Vagina (tissue), 2 donors: Measurements from ENCODE around the gene SHFL. TPM values are rescaled to one million over a fixed set of nuclear protein-coding genes. Genes with fewer than 3 reads are reported as not detected.
A peak's percentile ranks its signal among the peaks of the same experiment; 100 is the strongest.

Experiments
- DNase-seq, 2 donors: peaks; one replicate each; pipeline ENCODE4 v3.0.0-alpha.2; 2017; ENCODE audit errors: extremely low spot score in 2 of 2
- H3K27ac ChIP-seq: fragments of 200-600 bp; sonication (generic); one replicate; pipeline ENCODE4 v1.5.1; 2019
- H3K27me3 ChIP-seq: fragments of 200-600 bp; sonication (generic); one replicate; pipeline ENCODE4 v1.5.1; 2019
- H3K36me3 ChIP-seq, 2 donors: fragments of 200-600 bp; sonication (generic); one replicate each; pipeline ENCODE4 v1.5.1; 2017 to 2019
- H3K4me1 ChIP-seq: fragments of 200-600 bp; sonication (generic); one replicate; pipeline ENCODE4 v1.5.1; 2019
- H3K4me3 ChIP-seq, 2 donors: fragments of 200-600 bp; sonication (generic); 1 replicate in 1 of 2; 2 replicates in 1 of 2; pipeline ENCODE4 v1.5.1; 2016 to 2019
- H3K9me3 ChIP-seq: fragments of 200-600 bp; sonication (generic); one replicate; pipeline ENCODE4 v1.5.1; 2019
- POLR2A ChIP-seq, 2 donors: fragments of 450-650 bp; IDR thresholded peaks; one replicate each; pipeline ENCODE4 v1.6.1; 2017; ENCODE audit warnings: antibody characterized with exemption in 2 of 2, mild to moderate bottlenecking in 2 of 2, moderate library complexity in 2 of 2
- POLR2AphosphoS5 ChIP-seq, 2 donors: sonication (generic); formaldehyde crosslinking; IDR thresholded peaks; one replicate each; pipeline ENCODE4 v1.9.0; 2017; ENCODE audit warnings: antibody characterized with exemption in 2 of 2, mild to moderate bottlenecking in 2 of 2, low read depth in 1 of 2; ENCODE audit not compliant: insufficient read depth in 1 of 2
- intact Hi-C: fragments of 100-400 bp; cut with DNase I; formaldehyde crosslinking; loops from one replicate; pipeline ENCODE4 v1.15.1; 2023
- total RNA-seq: library from RNA; depleted of rRNA; stranded (reverse); fragments of >200 nt; gene quantifications from one replicate; pipeline ENCODE4 v1.2.3, GENCODE V29; 2016
- TF ChIP-seq, protein P1 (sequence below), 3 experiments: fragments of 450-650 bp in 2 of 3; fragments of 200-600 bp in 1 of 3; sonication (generic) in 1 of 3; IDR thresholded peaks; one replicate each; pipeline ENCODE4 v1.5.1; 2017 to 2019; ENCODE audit warnings: antibody characterized with exemption in 3 of 3, mild to moderate bottlenecking in 2 of 3, moderate library complexity in 2 of 3

Gene SHFL
- total RNA-seq, 1 donor from 2014 or later: 46.9 TPM

DNA sequence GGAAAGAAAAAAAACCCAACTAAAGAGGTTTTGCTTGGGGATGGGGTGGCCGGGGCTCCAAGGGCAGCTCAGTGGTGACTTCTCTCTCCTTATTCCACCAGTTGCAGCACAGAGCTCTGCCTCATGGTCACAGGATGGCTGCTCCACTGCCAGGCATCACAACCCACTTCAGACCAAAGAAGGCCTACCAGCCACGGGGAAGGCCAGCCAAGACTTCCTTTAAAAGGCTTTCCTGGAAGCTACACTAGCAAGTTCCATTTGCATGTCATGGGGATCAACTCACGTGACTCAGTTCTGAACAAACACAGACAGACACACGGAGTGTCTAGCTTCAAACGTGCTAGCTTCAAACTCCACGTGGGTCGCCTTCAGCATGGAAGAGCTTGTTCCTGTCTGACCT, 46.8 kb downstream of the SHFL start:
- no peak overlapping the region for H3K27ac ChIP-seq
- H3K4me3 ChIP-seq: no peak overlapping the region
- peaks cover 0 to 46% of the 10 kb centered on the region in 2 donors for H3K36me3 ChIP-seq
- DNase-seq: no peak
- no peaks in the 10 kb centered on the region for H3K9me3 ChIP-seq
- TF ChIP-seq, protein P1, sequence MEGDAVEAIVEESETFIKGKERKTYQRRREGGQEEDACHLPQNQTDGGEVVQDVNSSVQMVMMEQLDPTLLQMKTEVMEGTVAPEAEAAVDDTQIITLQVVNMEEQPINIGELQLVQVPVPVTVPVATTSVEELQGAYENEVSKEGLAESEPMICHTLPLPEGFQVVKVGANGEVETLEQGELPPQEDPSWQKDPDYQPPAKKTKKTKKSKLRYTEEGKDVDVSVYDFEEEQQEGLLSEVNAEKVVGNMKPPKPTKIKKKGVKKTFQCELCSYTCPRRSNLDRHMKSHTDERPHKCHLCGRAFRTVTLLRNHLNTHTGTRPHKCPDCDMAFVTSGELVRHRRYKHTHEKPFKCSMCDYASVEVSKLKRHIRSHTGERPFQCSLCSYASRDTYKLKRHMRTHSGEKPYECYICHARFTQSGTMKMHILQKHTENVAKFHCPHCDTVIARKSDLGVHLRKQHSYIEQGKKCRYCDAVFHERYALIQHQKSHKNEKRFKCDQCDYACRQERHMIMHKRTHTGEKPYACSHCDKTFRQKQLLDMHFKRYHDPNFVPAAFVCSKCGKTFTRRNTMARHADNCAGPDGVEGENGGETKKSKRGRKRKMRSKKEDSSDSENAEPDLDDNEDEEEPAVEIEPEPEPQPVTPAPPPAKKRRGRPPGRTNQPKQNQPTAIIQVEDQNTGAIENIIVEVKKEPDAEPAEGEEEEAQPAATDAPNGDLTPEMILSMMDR (IDR thresholded peaks at IDR 0.05): no peak
- TF ChIP-seq POLR2AphosphoS5 (IDR thresholded peaks at IDR 0.05; ENCODE audit: insufficient read depth in 1 of 2, low read depth in 1 of 2) (no peak), POLR2A (IDR thresholded peaks at IDR 0.05) (no peak)
- H3K4me1 ChIP-seq: no peaks in the 10 kb centered on the region
- intact Hi-C loops: no loop called here
- no peaks in the 10 kb centered on the region for H3K27me3 ChIP-seq

DNA sequence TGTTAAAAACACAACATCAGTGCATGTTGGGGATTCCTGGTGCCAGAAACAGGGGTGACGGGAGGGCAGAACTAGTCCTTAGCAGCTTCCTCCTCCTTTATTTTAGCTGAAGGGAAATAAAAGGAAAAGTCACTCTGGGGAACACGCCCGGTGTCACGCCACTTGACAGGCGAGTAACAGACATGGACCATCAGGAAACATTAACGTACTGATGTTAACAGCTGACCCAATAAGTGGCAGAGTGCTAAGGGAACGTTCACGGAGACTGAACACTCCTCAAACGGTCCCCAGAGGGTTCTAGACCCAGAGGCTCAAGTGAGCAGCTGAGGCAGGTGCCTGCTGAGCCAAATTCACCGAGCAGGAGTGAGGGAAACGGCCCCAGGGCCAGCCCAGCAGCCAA, 47.5 kb downstream of the SHFL start:
- TF ChIP-seq POLR2A (IDR thresholded peaks at IDR 0.05) (no peak), POLR2AphosphoS5 (IDR thresholded peaks at IDR 0.05; ENCODE audit: insufficient read depth in 1 of 2, low read depth in 1 of 2) (no peak)
- TF ChIP-seq, protein P1 (IDR thresholded peaks at IDR 0.05): no peak
- DNase-seq: no peak
- no peak overlapping the region for H3K27ac ChIP-seq
- no peaks in the 10 kb centered on the region for H3K4me1 ChIP-seq
- H3K9me3 ChIP-seq: no peaks in the 10 kb centered on the region
- intact Hi-C loops: no loop called here
- no peak overlapping the region for H3K4me3 ChIP-seq
- H3K36me3 ChIP-seq: peaks cover 0 to 53% of the 10 kb centered on the region in 2 donors
- H3K27me3 ChIP-seq: no peaks in the 10 kb centered on the region

DNA sequence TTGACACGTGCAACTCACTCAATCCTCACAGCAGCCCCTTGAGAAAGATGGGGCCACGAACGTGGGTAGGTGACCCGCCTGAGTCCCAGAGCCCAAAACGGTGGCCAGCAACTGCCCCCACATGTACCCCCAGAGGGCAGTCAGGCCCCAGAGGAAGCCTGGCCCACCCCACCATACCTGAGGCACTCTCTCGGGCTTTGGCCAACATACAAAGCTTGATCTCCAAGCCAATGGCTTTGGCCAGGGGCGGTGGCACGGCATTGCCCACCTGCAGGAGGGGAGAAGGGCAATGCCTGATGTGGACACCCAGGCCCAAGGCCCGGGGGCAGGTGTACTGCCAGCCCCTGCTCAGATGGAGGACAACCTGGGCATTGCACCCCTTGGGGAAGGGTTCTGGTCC, 47.9 kb downstream of the SHFL start:
- Histone ChIP-seq H3K36me3 (peaks cover 0 to 56% of the 10 kb centered on the region in 2 donors), H3K4me1 (no peaks in the 10 kb centered on the region), H3K27ac (no peak overlapping the region), H3K27me3 (no peaks in the 10 kb centered on the region), H3K4me3 (no peak overlapping the region), H3K9me3 (no peaks in the 10 kb centered on the region)
- TF ChIP-seq POLR2AphosphoS5 (IDR thresholded peaks at IDR 0.05; ENCODE audit: insufficient read depth in 1 of 2, low read depth in 1 of 2): no peak
- TF ChIP-seq, protein P1 (IDR thresholded peaks at IDR 0.05): no peak
- no peak for TF ChIP-seq POLR2A (IDR thresholded peaks at IDR 0.05)
- intact Hi-C loops: no loop called here
- no peak for DNase-seq

DNA sequence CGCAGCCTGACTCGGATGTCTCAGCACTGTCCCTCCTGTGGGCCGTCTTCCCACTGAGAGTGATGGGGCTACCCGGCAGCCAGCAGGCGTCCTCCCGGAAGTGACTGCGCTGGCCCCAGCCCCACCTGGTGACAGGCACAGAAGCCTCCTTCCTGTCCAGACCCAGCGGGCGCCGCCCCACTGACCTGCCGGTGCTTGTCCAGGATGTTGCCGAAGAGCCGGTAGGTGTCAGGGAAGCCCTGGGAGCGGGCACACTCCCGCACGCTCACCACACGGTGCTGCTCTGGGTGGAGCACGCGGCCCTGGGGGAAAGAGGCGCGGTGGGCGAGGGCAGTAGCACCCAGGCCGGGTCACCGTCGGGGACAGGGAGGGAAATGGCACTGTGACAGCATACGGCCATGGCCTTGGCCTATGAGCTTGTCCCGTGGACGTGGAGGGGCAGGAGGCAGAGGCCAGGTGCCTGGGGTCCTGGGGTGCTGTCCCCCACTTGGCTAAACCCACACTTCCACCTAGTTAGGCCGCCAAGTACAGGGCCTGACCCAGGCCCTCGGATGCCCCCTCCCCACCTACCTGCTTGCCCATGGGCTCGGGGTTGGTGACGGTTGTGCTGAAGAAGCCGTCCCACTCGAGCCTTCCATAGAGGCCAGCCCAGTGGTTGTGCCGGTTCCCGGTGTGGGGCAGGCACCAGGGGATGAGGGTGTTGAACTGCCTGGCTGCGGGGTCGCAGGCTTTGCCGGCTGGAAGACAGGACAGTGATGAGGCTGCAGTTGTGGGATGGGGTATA, 49.6 kb downstream of the SHFL start:
- H3K4me1 ChIP-seq: no peaks in the 10 kb centered on the region
- H3K27ac ChIP-seq: no peak overlapping the region
- H3K36me3 ChIP-seq: peaks cover 0 to 73% of the 10 kb centered on the region in 2 donors
- intact Hi-C loops: no loop called here
- H3K9me3 ChIP-seq: no peaks in the 10 kb centered on the region
- TF ChIP-seq POLR2AphosphoS5 (IDR thresholded peaks at IDR 0.05; ENCODE audit: insufficient read depth in 1 of 2, low read depth in 1 of 2): peak; percentile 10 to 27
- no peak for TF ChIP-seq POLR2A (IDR thresholded peaks at IDR 0.05)
- TF ChIP-seq, protein P1 (IDR thresholded peaks at IDR 0.05): no peak
- no peak overlapping the region for H3K4me3 ChIP-seq
- H3K27me3 ChIP-seq: no peaks in the 10 kb centered on the region
- DNase-seq: no peak

DNA sequence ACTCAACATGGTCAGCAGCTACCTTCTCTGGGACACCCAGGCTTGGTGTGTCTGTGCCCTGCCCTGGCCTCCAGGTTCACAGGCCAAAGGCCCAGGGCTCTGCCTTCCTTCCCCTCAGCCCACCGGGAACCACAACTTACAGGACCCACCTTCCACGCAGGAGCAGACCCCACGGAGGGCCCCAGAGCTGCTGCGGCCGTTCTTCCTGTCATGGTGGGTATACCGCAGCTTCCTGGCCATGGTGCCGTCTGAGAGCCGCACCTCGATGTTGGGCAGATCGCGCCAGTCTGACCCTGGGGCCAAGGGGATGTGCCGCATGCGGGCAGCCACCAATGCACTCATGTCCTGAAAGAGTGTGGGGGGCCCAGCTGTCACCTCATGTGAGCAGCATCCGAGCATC, 50.8 kb downstream of the SHFL start:
- Histone ChIP-seq H3K4me3 (no peak overlapping the region), H3K27ac (no peak overlapping the region), H3K9me3 (no peaks in the 10 kb centered on the region), H3K27me3 (no peaks in the 10 kb centered on the region), H3K4me1 (no peaks in the 10 kb centered on the region), H3K36me3 (peaks cover 0 to 84% of the 10 kb centered on the region in 2 donors)
- intact Hi-C loops: no loop called here
- DNase-seq: no peak
- TF ChIP-seq POLR2AphosphoS5 (IDR thresholded peaks at IDR 0.05; ENCODE audit: insufficient read depth in 1 of 2, low read depth in 1 of 2) (no peak), POLR2A (IDR thresholded peaks at IDR 0.05) (no peak)
- TF ChIP-seq, protein P1 (IDR thresholded peaks at IDR 0.05): no peak
